CD4-positive, alpha-beta T cell treated with Interleukin-6 for 4 hours (primary cell): Measurements from ENCODE around the gene PCAT6.

ENCODE experiments used
- DNase-seq: peaks from one replicate; pipeline ENCODE4 v3.0.0-alpha.2; 2020; ENCODE audit warnings: mixed read lengths

Gene PCAT6

DNA sequence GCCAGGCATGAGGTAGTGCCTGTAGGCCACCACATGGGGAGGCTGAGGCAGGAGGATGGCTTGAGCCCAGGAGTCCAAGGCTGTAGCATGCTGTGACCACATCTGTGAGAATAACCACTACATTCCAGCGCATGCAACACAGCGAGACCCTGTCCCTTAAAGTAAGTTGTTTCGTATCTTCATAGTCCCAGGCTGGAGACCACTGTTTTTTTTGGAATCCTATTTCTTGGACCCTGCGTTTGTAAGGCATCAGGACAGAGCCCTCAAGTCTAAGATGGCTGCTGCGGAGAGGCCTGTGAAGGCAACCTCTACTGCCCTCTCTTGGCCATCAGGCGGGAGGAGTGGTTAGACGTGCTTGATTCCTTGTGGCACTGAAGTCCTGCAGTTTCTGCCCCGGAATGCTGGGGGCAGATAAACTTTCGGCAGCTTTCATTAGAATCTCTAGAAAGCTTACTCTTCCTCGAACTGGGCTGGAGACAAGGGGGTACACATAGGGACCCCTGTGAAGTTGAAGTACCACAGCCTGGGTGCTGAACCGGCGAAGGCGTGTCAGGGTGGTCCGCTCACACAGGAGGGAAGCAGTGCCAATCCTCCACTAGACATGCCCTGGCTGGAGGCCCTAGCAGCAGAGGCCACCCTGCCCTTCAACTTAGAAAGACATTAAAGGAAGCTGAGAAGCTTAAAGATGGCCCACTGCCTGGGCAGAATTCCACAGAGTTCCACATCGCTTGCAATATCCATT, 41.6 kb downstream of the PCAT6 start:
- DNase-seq, result peak; percentile 40

DNA sequence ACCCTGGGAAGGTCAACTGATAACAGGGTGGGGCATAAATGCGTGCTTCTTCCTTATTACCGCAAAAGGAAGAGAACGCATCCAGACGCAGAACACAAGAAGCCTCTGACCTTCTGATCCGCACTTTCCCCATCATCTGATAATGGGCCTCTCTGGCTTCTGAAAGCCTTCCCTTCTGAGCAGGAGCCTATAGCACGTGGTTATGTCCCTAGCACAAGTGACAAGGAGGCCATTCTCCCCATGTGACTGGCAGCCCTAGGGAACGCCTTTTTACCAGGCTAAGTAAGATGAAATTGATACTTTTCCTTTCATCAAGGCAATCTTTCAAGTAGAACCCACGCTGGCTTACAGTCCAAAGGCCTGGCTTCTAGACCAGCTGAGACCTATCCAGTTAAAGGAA, 44.0 kb downstream of the PCAT6 start:
- no peak for DNase-seq

DNA sequence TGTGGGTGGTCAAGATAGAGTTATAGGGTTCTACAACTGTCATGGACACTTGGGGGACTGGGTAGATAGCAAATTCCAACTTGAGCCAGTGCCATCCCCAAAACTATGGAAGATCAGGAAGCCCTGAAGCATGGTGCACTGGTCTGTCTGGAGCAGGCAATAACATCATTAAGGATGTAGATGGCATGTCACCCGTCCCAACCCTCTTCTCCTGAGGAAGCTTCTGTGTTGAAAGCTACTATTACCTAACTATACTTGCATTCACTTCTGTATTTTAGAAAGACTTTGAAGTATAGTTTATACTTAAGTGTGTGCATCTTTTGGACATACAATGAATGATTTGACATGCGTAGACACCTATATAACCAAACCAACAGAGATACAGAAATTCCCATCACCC, 45.3 kb downstream of the PCAT6 start:
- DNase-seq, result no peak

DNA sequence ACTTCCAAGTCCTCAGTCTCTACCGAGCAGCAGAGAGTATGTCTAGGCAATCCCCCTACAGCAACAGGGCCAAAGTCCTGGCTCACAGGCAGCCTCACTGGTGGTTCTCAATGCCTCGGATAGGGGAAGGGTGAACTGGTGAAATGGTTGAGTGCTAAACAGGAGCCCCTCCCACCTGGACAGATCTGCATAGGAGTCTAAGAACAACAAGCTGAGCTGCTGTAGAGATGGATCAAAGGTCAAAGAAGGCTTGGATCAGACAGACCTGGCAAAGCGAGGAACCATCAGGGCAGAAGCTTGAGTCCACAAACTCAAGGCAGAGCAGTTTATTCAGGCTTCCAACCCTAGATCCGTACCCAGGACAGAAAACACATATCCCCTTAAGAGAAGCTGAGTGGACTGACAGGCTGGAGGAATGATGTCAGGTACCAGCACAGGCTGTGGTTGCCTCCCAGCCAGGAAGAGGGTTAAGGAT, 46.4 kb downstream of the PCAT6 start:
- DNase-seq, result no peak

DNA sequence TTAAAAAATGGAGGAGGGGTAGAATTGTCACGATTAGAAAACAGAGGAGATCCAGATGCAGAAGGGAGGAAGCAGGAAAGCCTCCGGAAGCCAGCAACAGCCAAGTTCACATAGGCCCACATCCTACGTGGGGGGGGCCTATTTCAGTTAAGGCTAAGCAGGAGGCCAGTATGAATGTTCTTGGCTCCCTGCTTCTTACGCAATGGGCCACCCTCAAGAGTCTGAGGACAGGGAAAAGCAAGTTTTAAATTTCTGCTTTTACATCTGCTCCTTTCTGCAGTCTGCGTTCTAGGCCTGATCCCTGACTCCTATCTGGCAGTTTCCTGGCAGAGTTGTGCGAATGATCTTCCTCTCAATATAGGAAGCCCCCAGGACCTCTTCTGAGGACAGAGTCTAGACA, 47.6 kb downstream of the PCAT6 start:
- no peak for DNase-seq

DNA sequence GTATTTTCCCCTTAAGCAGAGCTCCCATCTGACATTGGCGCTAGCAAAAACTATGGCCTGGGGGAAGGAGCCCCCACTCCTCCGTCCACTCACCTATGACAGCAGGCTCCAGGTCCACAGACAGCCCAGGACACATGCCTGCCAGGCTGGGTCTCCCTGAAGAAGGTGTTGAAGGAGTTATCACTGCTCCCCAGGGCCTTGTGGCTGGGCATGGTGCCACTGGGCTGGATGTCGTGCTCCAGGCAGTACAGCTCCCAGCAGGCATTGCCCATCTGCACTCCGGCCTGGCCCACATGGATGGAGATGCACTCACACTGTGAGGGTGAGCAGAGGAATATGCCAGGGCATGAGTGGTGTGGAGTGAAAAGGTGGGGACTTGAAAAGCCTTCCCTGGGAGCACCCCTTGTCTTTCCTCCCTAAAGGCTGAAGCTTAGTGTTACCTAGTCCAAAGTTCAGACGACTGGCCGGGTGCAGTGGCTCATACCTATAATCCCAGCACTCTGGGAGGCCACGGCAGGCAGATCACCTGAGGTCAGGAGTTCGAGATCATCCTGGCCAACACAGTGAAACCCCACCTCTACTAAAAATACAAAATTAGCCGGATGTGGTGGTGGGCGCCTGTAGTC, 48.1 kb downstream of the PCAT6 start:
- DNase-seq, result no peak

DNA sequence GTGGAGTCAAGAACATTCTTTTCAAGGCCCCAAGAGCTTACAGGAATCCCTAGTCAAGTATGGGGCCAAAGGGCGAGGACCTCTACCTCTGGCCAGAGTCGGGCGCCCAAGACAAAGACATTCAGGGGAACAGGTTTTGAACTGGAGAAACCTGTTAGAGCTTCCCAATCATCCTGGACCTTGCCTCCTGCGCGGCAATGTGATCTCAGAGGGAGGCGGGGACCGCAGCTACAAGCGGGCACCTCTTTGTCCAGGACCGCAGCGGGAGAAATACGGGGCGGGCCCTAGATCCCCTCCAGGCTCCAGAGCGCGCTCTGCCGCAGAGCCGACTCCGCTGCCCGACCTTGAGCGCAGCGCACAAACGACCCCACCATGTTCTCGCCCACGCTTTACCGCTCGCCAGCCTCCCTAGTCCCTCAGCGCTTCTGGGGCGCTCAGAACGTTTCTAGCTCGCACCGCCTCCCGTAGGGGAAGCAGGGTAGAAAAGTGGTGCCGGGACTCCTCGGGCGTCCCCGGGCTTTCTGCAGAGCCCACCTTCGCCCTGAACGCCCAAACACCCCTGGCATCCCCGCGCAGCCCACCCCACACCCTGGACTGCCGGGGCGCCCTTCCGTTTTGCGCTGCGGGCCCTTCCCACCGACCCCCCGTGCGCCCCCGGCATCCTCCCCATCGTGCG, 50.1 kb downstream of the PCAT6 start:
- peak; percentile 8 for DNase-seq
